SK-N-SH (cell line): ENCODE results near the gene CACYBP.

ENCODE experiments used
- GABPA ChIP-seq: IDR thresholded peaks from 2 replicates; pipeline ENCODE4 v1.4.0; 2012; ENCODE audit warnings: low read depth, mild to moderate bottlenecking
- POLR2AphosphoS5 ChIP-seq: IDR thresholded peaks from 2 replicates; pipeline ENCODE4 v1.6.1; 2012; ENCODE audit warnings: low read depth, low read length
- RAD21 ChIP-seq: IDR thresholded peaks from 2 replicates; pipeline ENCODE4 v1.6.1; 2012; ENCODE audit warnings: mild to moderate bottlenecking, low read length
- RXRA ChIP-seq: IDR thresholded peaks from 2 replicates; pipeline ENCODE4 v1.4.0; 2012; ENCODE audit warnings: low read depth, mild to moderate bottlenecking, borderline replicate concordance
- TF ChIP-seq, protein P1 (sequence below): fragments of 200-600 bp; sonication (generic); IDR thresholded peaks from 2 replicates; pipeline ENCODE4 v1.6.1; 2017; ENCODE audit warnings: antibody characterized with exemption, mild to moderate bottlenecking, moderate library complexity
- TF ChIP-seq, protein P2 (sequence below): IDR thresholded peaks from 2 replicates; pipeline ENCODE4 v1.4.0; 2012; ENCODE audit warnings: low read depth
- TF ChIP-seq, protein P3 (sequence below): IDR thresholded peaks from 2 replicates; pipeline ENCODE4 v1.6.1; 2012; ENCODE audit warnings: mild to moderate bottlenecking, low read depth, low read length, moderate library complexity
- TF ChIP-seq, protein P4 (sequence below): IDR thresholded peaks from 2 replicates; pipeline ENCODE4 v1.4.0; 2012; ENCODE audit warnings: low read depth, borderline replicate concordance
- TF ChIP-seq, protein P5 (sequence below): fragments of 150-350 bp; IDR thresholded peaks from 2 replicates; pipeline ENCODE4 v1.6.1; 2017; ENCODE audit warnings: antibody characterized with exemption, low read length, low read depth, borderline replicate concordance

DNA sequence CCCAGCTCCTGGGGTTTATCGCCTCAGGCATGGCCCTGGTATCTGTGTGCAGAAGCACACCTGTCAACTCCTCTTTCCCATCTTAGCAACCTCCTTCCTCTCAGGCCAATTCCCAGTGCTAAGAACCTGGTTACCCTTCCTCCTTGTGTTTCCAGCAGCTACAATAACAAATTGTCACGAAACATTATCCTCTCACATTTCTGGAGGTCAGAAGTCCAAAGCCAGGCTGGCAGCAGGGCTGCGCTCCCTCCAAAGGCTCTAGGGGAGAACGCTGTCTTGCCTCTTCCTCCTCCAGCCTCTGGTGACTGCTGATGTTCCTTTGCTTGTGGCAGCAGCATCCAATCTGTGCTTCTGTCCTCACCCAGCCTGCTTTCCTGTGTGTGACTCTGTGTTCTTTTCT, 34.2 kb downstream of the CACYBP start:
- no peak for TF ChIP-seq POLR2AphosphoS5
- TF ChIP-seq, protein P1, sequence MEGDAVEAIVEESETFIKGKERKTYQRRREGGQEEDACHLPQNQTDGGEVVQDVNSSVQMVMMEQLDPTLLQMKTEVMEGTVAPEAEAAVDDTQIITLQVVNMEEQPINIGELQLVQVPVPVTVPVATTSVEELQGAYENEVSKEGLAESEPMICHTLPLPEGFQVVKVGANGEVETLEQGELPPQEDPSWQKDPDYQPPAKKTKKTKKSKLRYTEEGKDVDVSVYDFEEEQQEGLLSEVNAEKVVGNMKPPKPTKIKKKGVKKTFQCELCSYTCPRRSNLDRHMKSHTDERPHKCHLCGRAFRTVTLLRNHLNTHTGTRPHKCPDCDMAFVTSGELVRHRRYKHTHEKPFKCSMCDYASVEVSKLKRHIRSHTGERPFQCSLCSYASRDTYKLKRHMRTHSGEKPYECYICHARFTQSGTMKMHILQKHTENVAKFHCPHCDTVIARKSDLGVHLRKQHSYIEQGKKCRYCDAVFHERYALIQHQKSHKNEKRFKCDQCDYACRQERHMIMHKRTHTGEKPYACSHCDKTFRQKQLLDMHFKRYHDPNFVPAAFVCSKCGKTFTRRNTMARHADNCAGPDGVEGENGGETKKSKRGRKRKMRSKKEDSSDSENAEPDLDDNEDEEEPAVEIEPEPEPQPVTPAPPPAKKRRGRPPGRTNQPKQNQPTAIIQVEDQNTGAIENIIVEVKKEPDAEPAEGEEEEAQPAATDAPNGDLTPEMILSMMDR = no peak
- TF ChIP-seq RXRA = no peak
- TF ChIP-seq, protein P2, sequence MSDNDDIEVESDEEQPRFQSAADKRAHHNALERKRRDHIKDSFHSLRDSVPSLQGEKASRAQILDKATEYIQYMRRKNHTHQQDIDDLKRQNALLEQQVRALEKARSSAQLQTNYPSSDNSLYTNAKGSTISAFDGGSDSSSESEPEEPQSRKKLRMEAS = no peak
- TF ChIP-seq, protein P3, sequence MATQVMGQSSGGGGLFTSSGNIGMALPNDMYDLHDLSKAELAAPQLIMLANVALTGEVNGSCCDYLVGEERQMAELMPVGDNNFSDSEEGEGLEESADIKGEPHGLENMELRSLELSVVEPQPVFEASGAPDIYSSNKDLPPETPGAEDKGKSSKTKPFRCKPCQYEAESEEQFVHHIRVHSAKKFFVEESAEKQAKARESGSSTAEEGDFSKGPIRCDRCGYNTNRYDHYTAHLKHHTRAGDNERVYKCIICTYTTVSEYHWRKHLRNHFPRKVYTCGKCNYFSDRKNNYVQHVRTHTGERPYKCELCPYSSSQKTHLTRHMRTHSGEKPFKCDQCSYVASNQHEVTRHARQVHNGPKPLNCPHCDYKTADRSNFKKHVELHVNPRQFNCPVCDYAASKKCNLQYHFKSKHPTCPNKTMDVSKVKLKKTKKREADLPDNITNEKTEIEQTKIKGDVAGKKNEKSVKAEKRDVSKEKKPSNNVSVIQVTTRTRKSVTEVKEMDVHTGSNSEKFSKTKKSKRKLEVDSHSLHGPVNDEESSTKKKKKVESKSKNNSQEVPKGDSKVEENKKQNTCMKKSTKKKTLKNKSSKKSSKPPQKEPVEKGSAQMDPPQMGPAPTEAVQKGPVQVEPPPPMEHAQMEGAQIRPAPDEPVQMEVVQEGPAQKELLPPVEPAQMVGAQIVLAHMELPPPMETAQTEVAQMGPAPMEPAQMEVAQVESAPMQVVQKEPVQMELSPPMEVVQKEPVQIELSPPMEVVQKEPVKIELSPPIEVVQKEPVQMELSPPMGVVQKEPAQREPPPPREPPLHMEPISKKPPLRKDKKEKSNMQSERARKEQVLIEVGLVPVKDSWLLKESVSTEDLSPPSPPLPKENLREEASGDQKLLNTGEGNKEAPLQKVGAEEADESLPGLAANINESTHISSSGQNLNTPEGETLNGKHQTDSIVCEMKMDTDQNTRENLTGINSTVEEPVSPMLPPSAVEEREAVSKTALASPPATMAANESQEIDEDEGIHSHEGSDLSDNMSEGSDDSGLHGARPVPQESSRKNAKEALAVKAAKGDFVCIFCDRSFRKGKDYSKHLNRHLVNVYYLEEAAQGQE = no peak
- TF ChIP-seq RAD21 = no peak
- TF ChIP-seq, protein P4, sequence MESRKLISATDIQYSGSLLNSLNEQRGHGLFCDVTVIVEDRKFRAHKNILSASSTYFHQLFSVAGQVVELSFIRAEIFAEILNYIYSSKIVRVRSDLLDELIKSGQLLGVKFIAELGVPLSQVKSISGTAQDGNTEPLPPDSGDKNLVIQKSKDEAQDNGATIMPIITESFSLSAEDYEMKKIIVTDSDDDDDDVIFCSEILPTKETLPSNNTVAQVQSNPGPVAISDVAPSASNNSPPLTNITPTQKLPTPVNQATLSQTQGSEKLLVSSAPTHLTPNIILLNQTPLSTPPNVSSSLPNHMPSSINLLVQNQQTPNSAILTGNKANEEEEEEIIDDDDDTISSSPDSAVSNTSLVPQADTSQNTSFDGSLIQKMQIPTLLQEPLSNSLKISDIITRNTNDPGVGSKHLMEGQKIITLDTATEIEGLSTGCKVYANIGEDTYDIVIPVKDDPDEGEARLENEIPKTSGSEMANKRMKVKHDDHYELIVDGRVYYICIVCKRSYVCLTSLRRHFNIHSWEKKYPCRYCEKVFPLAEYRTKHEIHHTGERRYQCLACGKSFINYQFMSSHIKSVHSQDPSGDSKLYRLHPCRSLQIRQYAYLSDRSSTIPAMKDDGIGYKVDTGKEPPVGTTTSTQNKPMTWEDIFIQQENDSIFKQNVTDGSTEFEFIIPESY = no peak
- TF ChIP-seq, protein P5, sequence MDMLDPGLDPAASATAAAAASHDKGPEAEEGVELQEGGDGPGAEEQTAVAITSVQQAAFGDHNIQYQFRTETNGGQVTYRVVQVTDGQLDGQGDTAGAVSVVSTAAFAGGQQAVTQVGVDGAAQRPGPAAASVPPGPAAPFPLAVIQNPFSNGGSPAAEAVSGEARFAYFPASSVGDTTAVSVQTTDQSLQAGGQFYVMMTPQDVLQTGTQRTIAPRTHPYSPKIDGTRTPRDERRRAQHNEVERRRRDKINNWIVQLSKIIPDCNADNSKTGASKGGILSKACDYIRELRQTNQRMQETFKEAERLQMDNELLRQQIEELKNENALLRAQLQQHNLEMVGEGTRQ = no peak
- TF ChIP-seq GABPA = no peak
